ENCODE results near the gene CRYGN.

DNA sequence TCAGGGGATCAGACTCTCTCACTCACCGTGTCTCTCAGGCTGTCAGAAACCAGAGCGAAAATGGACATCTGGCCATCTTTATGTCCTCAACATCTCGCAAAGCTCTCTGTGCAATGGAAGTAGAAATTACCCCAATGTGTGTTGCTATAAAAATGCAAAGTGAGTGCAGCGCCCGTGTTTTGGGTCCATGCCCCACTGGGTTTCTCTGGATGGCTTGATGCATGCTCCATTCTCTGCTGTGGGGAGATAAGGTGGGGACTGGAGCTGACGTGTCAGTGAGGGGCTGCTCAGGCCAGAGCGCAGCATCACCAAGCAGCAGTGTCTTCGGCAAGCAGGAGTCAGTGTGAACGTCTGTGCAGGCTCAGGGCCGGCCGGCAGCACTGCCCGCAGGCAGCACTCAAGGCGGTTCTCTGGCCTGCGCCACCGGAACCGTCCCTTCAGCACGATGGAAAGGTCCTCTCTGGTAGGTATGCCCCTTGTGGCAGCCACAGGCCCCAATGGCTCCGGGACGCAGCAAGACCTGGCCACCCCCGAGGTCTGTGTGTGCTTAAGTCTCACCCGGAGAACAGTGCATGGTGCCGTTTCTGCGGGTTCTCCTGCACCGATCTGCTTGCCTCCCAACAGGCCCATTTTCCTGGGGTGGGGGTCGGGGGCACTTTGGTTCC, 60.3 kb downstream of the CRYGN start:
- TF ChIP-seq, protein P1, sequence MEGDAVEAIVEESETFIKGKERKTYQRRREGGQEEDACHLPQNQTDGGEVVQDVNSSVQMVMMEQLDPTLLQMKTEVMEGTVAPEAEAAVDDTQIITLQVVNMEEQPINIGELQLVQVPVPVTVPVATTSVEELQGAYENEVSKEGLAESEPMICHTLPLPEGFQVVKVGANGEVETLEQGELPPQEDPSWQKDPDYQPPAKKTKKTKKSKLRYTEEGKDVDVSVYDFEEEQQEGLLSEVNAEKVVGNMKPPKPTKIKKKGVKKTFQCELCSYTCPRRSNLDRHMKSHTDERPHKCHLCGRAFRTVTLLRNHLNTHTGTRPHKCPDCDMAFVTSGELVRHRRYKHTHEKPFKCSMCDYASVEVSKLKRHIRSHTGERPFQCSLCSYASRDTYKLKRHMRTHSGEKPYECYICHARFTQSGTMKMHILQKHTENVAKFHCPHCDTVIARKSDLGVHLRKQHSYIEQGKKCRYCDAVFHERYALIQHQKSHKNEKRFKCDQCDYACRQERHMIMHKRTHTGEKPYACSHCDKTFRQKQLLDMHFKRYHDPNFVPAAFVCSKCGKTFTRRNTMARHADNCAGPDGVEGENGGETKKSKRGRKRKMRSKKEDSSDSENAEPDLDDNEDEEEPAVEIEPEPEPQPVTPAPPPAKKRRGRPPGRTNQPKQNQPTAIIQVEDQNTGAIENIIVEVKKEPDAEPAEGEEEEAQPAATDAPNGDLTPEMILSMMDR (IDR thresholded peaks at IDR 0.05; ENCODE audit: poor library complexity) = no peak
- TF ChIP-seq EZH2 (IDR thresholded peaks at IDR 0.05; ENCODE audit: borderline replicate concordance) = no peak

All from hepatocyte (in vitro differentiated cells).